Inflammatory macrophage treated with lipopolysaccharide for 1 hour (primary cell): Measurements from ENCODE around the gene SOX6.
"Not testable (repeated sequence)": the region's sequence is repeated elsewhere in the genome, so short reads cannot be mapped to it uniquely, and the experiment has no call there.

Experiments
- DNase-seq, 2 donors: peaks; one replicate each; pipeline ENCODE4 v3.0.0-alpha.2; 2020 to 2022

SOX6 gene

GRCh38 chr11:15943418-15944197 lies 412.7 kb downstream of the SOX6 start:
- DNase-seq, result no peak

GRCh38 chr11:15942936-15943335 lies 413.4 kb downstream of the SOX6 start:
- DNase-seq, result no peak

DNA sequence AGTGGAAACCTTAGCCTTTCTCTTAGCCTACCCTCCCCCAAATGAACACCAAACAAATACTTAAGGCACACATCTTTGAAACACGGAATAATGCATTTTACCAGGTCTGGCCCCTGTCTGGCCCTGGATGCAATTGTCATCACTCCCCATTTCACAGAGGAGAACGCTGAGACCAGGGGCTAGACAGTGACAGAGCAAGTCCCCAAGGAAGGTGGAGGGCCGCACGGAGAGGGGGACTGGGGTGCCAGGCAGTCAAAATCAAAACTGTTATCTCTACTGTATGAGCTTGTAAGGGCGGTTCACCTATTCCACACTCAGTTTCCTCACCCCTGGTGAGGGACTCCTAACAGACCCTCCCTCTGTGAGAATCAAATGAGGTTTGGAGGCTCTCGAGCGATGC lies 414.2 kb downstream of the SOX6 start:
- no peak for DNase-seq

GRCh38 chr11:15941206-15941770 lies 415.1 kb downstream of the SOX6 start:
- DNase-seq, result peak in 1 of 2 donors; percentile 14

DNA sequence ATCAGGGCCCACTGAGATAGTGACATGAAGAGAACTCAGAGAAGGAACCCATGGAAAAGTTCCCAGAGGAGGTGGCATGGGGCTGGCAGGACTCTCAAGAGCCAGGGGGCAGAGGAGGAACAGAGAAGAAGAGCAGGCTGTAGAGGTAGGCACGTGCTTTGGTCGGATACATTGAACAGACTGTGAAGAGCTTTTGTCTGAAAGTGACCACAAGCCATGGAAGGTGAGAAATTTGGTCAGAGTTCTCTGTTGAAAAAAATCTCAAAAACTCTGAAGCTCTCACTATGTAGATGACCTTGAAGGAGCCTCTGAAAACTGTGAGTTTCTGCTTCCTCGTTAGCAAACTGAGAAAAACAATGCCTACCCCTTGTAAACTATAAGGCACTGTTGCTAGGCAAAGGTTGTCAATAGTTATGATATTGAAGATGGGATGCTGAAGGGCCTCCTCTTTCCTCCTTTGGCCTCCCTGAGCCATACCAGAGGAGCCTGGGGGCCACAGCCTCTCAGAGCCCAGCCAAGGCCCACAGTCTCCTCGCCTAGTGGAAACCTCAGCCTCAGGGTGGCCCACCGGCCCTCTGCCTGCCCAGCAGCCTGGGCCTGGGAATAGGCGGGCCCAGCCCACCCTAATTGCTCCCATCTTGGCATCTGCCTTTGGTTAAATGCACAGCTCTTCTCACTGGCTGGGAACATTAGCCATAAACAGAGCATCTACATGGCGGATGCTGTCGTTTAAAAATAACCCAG lies 415.7 kb downstream of the SOX6 start:
- no peak for DNase-seq

DNA sequence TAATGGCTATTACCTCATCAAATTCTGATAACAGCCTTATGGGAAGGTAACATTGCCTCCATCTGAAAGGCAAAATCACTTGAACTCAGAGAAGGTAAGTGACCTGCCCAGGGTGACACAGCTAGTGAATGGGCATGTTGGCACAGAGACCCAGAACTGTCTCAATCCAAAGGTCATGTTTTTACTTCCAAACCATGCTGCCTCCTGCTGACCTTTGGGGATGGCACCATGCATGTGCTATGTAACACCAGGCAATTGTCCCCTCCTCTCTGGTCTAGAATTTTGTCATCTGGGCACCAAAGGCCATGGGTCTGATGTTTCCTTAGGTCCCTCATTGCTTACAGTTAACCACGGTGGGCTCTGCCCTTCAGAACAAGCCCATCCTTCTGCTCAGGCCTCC lies 417.4 kb downstream of the SOX6 start:
- DNase-seq, result no peak

DNA sequence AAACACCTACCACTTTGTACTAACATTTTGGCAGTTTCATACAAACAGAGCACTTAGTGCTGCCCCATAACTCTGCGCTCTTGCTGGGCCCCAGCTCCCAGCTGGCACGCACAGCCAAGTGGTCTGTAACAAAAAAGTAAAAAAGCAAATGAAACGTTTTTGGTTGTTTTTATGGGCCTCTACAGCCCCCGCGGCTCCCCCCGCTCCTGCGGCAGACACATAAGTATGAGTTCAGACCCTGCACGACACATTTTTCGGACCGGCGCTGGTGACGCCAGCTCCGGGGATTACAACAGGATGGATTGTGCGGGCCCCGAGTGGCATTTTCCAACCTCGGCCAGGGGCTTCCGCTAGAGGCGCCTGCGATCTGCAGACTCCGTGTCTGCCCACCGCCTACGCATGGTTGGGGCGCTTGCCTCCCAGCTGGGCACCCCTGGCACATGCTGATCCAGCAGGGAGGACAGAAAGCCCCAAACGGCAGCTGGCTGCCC lies 418.2 kb downstream of the SOX6 start:
- no peak for DNase-seq

DNA sequence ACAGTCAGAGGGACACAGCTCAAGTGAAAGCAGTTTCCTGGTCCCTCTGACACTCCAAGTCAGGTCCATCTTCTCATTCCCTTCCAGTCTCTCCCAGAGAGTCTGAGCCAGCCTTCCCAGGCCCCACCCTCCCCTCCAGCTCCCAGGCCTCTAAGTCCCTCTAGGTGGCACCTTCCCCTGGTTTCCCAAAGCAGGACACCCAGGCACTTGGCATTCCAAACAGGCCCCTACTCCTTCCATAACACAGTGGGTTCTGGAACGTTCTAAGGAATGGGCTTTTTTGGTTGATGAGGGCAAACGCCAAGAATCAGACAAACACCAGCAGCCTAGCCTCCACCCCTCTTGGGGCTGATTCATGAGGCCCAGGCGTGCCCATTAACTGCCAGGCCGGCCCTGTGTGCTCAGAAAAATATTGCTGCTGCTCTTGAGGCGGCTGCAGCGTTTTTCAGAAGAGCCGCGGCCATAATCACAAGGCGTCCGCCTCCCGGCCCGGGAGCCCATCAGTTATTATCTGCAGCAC lies 418.7 kb downstream of the SOX6 start:
- no peak for DNase-seq

DNA sequence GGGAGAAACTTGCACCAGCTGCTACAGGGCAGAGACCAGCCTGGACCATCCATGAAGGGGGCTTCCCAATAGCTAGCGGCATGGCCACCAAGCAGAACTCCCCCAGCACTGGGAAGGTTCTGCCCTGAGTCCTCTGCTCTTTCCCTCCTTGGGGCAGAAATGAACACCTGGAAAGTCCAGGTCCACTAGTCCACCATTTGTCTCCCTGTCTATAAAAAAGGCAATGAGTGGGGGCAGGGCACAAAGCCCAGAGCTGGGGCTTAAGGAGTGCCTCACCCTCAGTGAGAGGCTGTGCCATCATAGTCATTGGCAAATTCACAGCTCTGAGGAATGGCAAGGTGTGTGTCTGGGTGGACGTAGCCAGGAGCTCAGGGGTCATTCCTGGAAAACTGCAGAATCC lies 420.3 kb downstream of the SOX6 start:
- no peak for DNase-seq

GRCh38 chr11:15935373-15935772 lies 421.0 kb downstream of the SOX6 start:
- DNase-seq, result no peak

DNA sequence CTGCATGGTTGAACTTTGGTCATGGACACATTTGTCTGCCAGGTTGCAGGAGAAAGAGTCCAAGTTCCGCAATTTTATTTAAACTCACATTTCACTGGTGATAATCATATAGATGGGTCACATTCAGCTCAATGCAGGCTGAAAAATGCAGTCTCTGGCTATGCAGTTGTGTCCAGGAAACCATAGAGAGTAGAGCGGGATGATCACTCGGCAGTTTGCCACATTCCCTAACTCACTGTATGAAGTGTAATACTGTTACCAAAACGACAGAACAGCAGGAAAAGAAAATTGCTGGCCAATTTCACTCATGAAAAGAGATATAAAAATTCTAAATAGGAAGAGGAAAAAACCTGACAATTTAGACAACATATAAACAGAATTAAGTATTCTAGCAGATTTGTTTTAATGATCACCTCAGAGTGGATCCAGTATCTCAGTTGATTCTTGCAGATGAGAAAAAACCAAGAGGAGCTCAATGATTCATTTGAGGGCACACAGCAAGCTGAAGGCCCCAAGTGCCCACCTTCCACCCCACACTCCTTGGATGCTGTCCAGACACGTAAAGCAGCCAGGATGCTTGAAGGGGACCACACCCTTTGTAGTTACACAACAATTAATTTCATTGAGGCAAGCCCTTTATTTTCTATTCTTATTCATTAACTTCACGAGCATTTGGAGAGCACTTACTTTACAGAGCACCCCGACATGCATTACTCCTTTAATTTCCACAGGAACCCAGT lies 422.3 kb downstream of the SOX6 start:
- DNase-seq, result no peak

DNA sequence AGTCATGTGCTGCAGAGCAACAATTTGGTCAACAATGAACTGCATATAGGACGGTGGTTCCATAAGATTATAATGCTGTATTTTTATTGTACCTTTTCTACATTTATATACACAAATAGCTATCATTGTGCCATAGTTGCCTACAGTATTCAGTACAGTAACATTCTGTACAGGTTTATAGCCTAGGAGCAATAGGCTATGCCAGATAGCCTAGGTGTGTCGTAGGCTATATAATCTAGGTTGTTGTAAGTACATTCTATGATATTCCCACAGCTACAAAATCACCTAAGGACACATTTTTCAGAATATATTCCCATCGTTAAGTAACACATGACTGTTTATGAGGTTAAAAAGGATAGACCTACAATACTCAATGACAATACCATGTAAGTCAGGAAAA lies 423.9 kb downstream of the SOX6 start:
- no peak for DNase-seq

- no peak for DNase-seq
These were observed 424.8 kb downstream of the SOX6 start for GRCh38 chr11:15931497-15931896.

- no peak for DNase-seq
These were observed 425.8 kb downstream of the SOX6 start for GRCh38 chr11:15930442-15931025.

GRCh38 chr11:15929371-15929901 lies 426.9 kb downstream of the SOX6 start:
- DNase-seq, result no peak

- DNase-seq, result no peak
These were observed 428.5 kb downstream of the SOX6 start for GRCh38 chr11:15927864-15928217.

GRCh38 chr11:15927196-15927863 lies 429.0 kb downstream of the SOX6 start:
- DNase-seq, result no peak

- no peak for DNase-seq
These were observed 430.3 kb downstream of the SOX6 start for GRCh38 chr11:15926071-15926470.

DNA sequence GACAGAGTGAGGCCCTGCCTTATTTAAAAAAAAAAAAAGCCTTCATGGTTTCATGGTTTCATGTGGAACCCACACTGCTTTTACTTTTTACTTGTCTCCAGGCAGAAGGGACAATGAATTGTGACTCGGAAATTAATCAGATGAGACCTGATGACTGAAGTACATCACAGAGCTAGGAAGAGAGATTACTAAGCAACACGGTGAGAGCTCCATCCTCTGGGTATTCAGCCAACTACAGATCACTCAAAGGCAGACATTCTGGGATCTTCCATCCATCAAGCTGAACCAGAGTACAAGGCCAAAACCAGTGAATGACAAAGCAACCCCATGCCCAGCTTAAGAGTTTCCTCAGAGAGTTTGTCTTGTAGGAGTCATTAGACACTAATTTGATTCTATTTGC lies 433.2 kb downstream of the SOX6 start:
- DNase-seq, result no peak

GRCh38 chr11:15922745-15923144 lies 433.6 kb downstream of the SOX6 start:
- not testable (repeated sequence) for DNase-seq

GRCh38 chr11:15920856-15921629 lies 435.3 kb downstream of the SOX6 start:
- no peak for DNase-seq
